ENCODE data around the gene PROC. TPM values are rescaled to one million over a fixed set of nuclear protein-coding genes. Genes with fewer than 3 reads are reported as not detected.

Gene PROC
- 1 to 10 TPM in 2 of 4 donors, under 1 TPM in 2; 0.50 to 5.8 (median 1.7) TPM for polyA plus RNA-seq (ENCODE audit: insufficient read length in 4 of 4)

- no peak for DNase-seq (ENCODE audit: low read depth in 4 of 4, low spot score in 3 of 4)
Observed at GRCh38 chr2:127418300-127419111, at the start of gene PROC. Gene PROC (plus strand): TSS chr2:127418427. CDS start chr2:127419943, 1,516 bp downstream.

- DNase-seq (ENCODE audit: low read depth in 4 of 4, low spot score in 3 of 4): no peak
Observed at GRCh38 chr2:127370010-127370409, 48.2 kb upstream of the PROC start.

- DNase-seq (ENCODE audit: low read depth in 4 of 4, low spot score in 3 of 4): no peak
Observed at GRCh38 chr2:127371037-127371436, 47.2 kb upstream of the PROC start.

GRCh38 chr2:127373362-127374083 lies 44.7 kb upstream of the PROC start:
- DNase-seq (ENCODE audit: low read depth in 4 of 4, low spot score in 3 of 4): no peak

- no peak for DNase-seq (ENCODE audit: low read depth in 4 of 4, low spot score in 3 of 4)
Observed at GRCh38 chr2:127376257-127376656, 42.0 kb upstream of the PROC start.

GRCh38 chr2:127377262-127377661 lies 41.0 kb upstream of the PROC start:
- no peak for DNase-seq (ENCODE audit: low read depth in 4 of 4, low spot score in 3 of 4)

- no peak for DNase-seq (ENCODE audit: low read depth in 4 of 4, low spot score in 3 of 4)
Observed at GRCh38 chr2:127378720-127379119, 39.5 kb upstream of the PROC start.

GRCh38 chr2:127379712-127380355 lies 38.4 kb upstream of the PROC start:
- DNase-seq (ENCODE audit: low read depth in 4 of 4, low spot score in 3 of 4): no peak

- no peak for DNase-seq (ENCODE audit: low read depth in 4 of 4, low spot score in 3 of 4)
Observed at GRCh38 chr2:127381762-127382161, 36.5 kb upstream of the PROC start.

GRCh38 chr2:127382831-127383230 lies 35.4 kb upstream of the PROC start:
- no peak for DNase-seq (ENCODE audit: low read depth in 4 of 4, low spot score in 3 of 4)

GRCh38 chr2:127384529-127384928 lies 33.7 kb upstream of the PROC start:
- no peak for DNase-seq (ENCODE audit: low read depth in 4 of 4, low spot score in 3 of 4)

- DNase-seq (ENCODE audit: low read depth in 4 of 4, low spot score in 3 of 4): no peak
Observed at GRCh38 chr2:127386246-127386645, 32.0 kb upstream of the PROC start.

GRCh38 chr2:127386764-127387654 lies 31.2 kb upstream of the PROC start:
- DNase-seq (ENCODE audit: low read depth in 4 of 4, low spot score in 3 of 4): peak; percentile 68 to 75 (median 72)

- peak; percentile 59 to 87 (median 85) for DNase-seq (ENCODE audit: low read depth in 4 of 4, low spot score in 3 of 4)
Observed at GRCh38 chr2:127387655-127388422, 30.4 kb upstream of the PROC start, which contains the start of gene MAP3K2. Gene MAP3K2 (minus strand): TSS chr2:127387975. CDS start chr2:127343129, 44,846 bp downstream.

GRCh38 chr2:127388423-127389164 lies 29.6 kb upstream of the PROC start:
- DNase-seq (ENCODE audit: low read depth in 4 of 4, low spot score in 3 of 4): no peak

- no peak for DNase-seq (ENCODE audit: low read depth in 4 of 4, low spot score in 3 of 4)
Observed at GRCh38 chr2:127389778-127390435, 28.3 kb upstream of the PROC start.

- DNase-seq (ENCODE audit: low read depth in 4 of 4, low spot score in 3 of 4): no peak
Observed at GRCh38 chr2:127392133-127392827, 25.9 kb upstream of the PROC start.

Measured in left renal pelvis (tissue), 4 donors.